H1 (cell line): ENCODE data around the gene PTBP1. TPM values are rescaled to one million over a fixed set of nuclear protein-coding genes. Genes with fewer than 3 reads are reported as not detected.

Experiments
- CTCF ChIA-PET: fragments of 300-600 bp; sonication (Branson Sonifier 250); formaldehyde crosslinking; loops from one replicate; lab custom pipeline; 2021; ENCODE audit not compliant: partially characterized antibody; lab: Charles Lee
- POLR2A ChIA-PET: fragments of 300-600 bp; sonication (Branson Sonifier 250); formaldehyde crosslinking; loops from one replicate; lab custom pipeline; 2021; ENCODE audit warnings: inconsistent platforms; ENCODE audit not compliant: partially characterized antibody; lab: Charles Lee
- DNase-seq, 2 experiments: peaks; one replicate each; pipeline versions ENCODE4 v3.0.0 to v3.0.0-alpha.2; 2010 to 2022; ENCODE audit warnings: low spot score in 2 of 2, low read depth in 1 of 2, mixed read lengths in 1 of 2
- FAIRE-seq: peaks from 2 replicates; lab custom pipeline; 2011; peaks lifted over from hg19 to GRCh38; lab: Jason Lieb, UNC
- H2AFZ ChIP-seq: 2 replicates; pipeline ENCODE4 v1.8.1; 2012; ENCODE audit warnings: low read length, inconsistent platforms
- H2AK5ac ChIP-seq: 2 replicates; pipeline ENCODE4 v1.6.1; 2013; ENCODE audit warnings: low read depth, low read length
- H2BK120ac ChIP-seq: replicated peaks from 2 replicates; pipeline ENCODE3; 2013; ENCODE audit warnings: low read depth, low read length, inconsistent platforms
- H2BK12ac ChIP-seq: 2 replicates; pipeline ENCODE4 v1.6.1; 2013; ENCODE audit warnings: low read depth, low read length
- H2BK15ac ChIP-seq: 2 replicates; pipeline ENCODE4 v1.6.1; 2013; ENCODE audit warnings: low read length
- H2BK20ac ChIP-seq: 2 replicates; pipeline ENCODE4 v1.6.1; 2013; ENCODE audit warnings: low read length
- H2BK5ac ChIP-seq: 2 replicates; pipeline ENCODE4 v1.6.1; 2013; ENCODE audit warnings: low read depth, low read length
- H3K14ac ChIP-seq: 2 replicates; pipeline ENCODE4 v1.6.1; 2013; ENCODE audit warnings: inconsistent platforms; ENCODE audit not compliant: insufficient read length
- H3K18ac ChIP-seq: 2 replicates; pipeline ENCODE4 v1.6.1; 2013; ENCODE audit warnings: low read length; ENCODE audit errors: extremely low read depth
- H3K23ac ChIP-seq: 2 replicates; pipeline ENCODE4 v1.6.1; 2013; ENCODE audit warnings: inconsistent platforms; ENCODE audit not compliant: insufficient read length
- H3K23me2 ChIP-seq: 2 replicates; pipeline ENCODE4 v1.6.1; 2013; ENCODE audit warnings: low read depth, low read length
- H3K27ac ChIP-seq: 2 replicates; pipeline ENCODE4 v1.6.1; 2011; ENCODE audit warnings: low read depth, low read length, inconsistent platforms
- H3K27me3 ChIP-seq, 4 experiments: replicated peaks in 1 of 4; 1 replicate in 1 of 4; 2 replicates in 3 of 4; pipeline versions ENCODE4 v1.6.1 to v1.8.1; 2011 to 2013; ENCODE audit warnings: low read length in 3 of 4, mild to moderate bottlenecking in 3 of 4, inconsistent platforms in 2 of 4, mixed read lengths in 2 of 4, moderate library complexity in 1 of 4; ENCODE audit not compliant: control insufficient read depth in 3 of 4, insufficient read depth in 3 of 4; ENCODE audit errors: extremely low read depth in 1 of 4
- H3K36me3 ChIP-seq, 4 experiments: 2 replicates each; pipeline versions ENCODE4 v1.6.1 to v1.8.1; 2011 to 2013; ENCODE audit warnings: mild to moderate bottlenecking in 4 of 4, low read length in 3 of 4, moderate library complexity in 2 of 4, control low read depth in 1 of 4, inconsistent platforms in 1 of 4; ENCODE audit not compliant: insufficient read depth in 4 of 4, control insufficient read depth in 2 of 4
- H3K4ac ChIP-seq: replicated peaks from 2 replicates; pipeline ENCODE3; 2013; ENCODE audit warnings: low read length, low read depth, mixed read lengths, inconsistent platforms; ENCODE audit not compliant: insufficient read length
- H3K4me1 ChIP-seq, 4 experiments: replicated peaks in 1 of 4; 1 replicate in 1 of 4; 2 replicates in 3 of 4; pipeline versions ENCODE4 v1.6.1 to v1.8.1; 2011 to 2013; ENCODE audit warnings: low read length in 3 of 4, inconsistent platforms in 2 of 4, mixed read lengths in 1 of 4; ENCODE audit not compliant: insufficient read depth in 4 of 4, control insufficient read depth in 3 of 4
- H3K4me2 ChIP-seq, 2 experiments: 2 replicates each; pipeline versions ENCODE4 v1.6.1 to v1.8.1; 2011 to 2013; ENCODE audit warnings: low read depth in 2 of 2, low read length in 2 of 2, control low read depth in 1 of 2, inconsistent platforms in 1 of 2, mild to moderate bottlenecking in 1 of 2; ENCODE audit not compliant: insufficient read depth in 1 of 2
- H3K4me3 ChIP-seq, 4 experiments: fragments of 200-600, 300-600 bp in 1 of 4; sonication (generic), shearing (Covaris generic), sonication (Bioruptor Twin) in 1 of 4; 2 replicates each; pipeline versions ENCODE4 v1.5.1 to v1.8.1; 2011 to 2016; ENCODE audit warnings: low read length in 4 of 4, low read depth in 3 of 4, control low read depth in 2 of 4, inconsistent platforms in 2 of 4, mild to moderate bottlenecking in 2 of 4, mixed read lengths in 1 of 4, moderate library complexity in 1 of 4; ENCODE audit not compliant: insufficient read depth in 2 of 4; ENCODE audit errors: extremely low read depth in 1 of 4
- H3K56ac ChIP-seq: replicated peaks from 2 replicates; pipeline ENCODE3; 2013; ENCODE audit warnings: low read depth, mild to moderate bottlenecking, mixed read lengths, low read length, inconsistent platforms; ENCODE audit not compliant: insufficient read length
- H3K79me1 ChIP-seq: 2 replicates; pipeline ENCODE4 v1.6.1; 2013; ENCODE audit warnings: low read depth, low read length, control low read depth
- H3K79me2 ChIP-seq, 2 experiments: 2 replicates each; pipeline versions ENCODE4 v1.6.1 to v1.8.1; 2012 to 2013; ENCODE audit warnings: low read length in 2 of 2, mild to moderate bottlenecking in 2 of 2, inconsistent platforms in 1 of 2; ENCODE audit not compliant: insufficient read depth in 2 of 2, control insufficient read depth in 1 of 2
- H3K9ac ChIP-seq, 4 experiments: replicated peaks in 1 of 4; 1 replicate in 1 of 4; 2 replicates in 3 of 4; pipeline versions ENCODE4 v1.6.1 to v1.8.1; 2011 to 2013; ENCODE audit warnings: low read depth in 3 of 4, low read length in 3 of 4, control low read depth in 2 of 4, mild to moderate bottlenecking in 2 of 4, moderate library complexity in 2 of 4, inconsistent platforms in 1 of 4; ENCODE audit errors: extremely low read depth in 1 of 4
- H3K9me3 ChIP-seq, 2 experiments: 2 replicates each; pipeline versions ENCODE4 v1.6.1 to v1.8.1; 2012 to 2013; ENCODE audit warnings: mild to moderate bottlenecking in 2 of 2, moderate library complexity in 2 of 2, control low read depth in 1 of 2, inconsistent platforms in 1 of 2, low read depth in 1 of 2, low read length in 1 of 2, mixed read lengths in 1 of 2; ENCODE audit not compliant: insufficient read depth in 2 of 2
- H4K20me1 ChIP-seq, 2 experiments: replicated peaks in 1 of 2; 2 replicates each; pipeline versions ENCODE3 to v1.8.1; 2011 to 2013; ENCODE audit warnings: inconsistent platforms in 2 of 2, low read length in 2 of 2, mild to moderate bottlenecking in 1 of 2; ENCODE audit not compliant: insufficient read depth in 2 of 2, control insufficient read depth in 1 of 2
- H4K5ac ChIP-seq: 2 replicates; pipeline ENCODE4 v1.6.1; 2013; ENCODE audit warnings: low read length, low read depth, mixed read lengths, inconsistent platforms; ENCODE audit not compliant: insufficient read length
- H4K8ac ChIP-seq: 2 replicates; pipeline ENCODE4 v1.8.0; 2013; ENCODE audit warnings: mild to moderate bottlenecking, moderate library complexity, low read length, inconsistent platforms; ENCODE audit not compliant: insufficient read depth; ENCODE audit errors: extremely low read depth
- H4K91ac ChIP-seq: replicated peaks from 2 replicates; pipeline ENCODE3; 2013; ENCODE audit warnings: low read length, mixed read lengths, inconsistent platforms; ENCODE audit not compliant: insufficient read length
- BCL11A ChIP-seq, 2 experiments: IDR thresholded peaks; one replicate each; pipeline ENCODE4 v1.6.1; 2011; ENCODE audit warnings: low read depth in 2 of 2, low read length in 2 of 2, mild to moderate bottlenecking in 2 of 2
- BRCA1 ChIP-seq: IDR thresholded peaks from 2 replicates; pipeline ENCODE4 v1.6.1; 2012; ENCODE audit warnings: low read depth, low read length, improper control_type of control experiment
- SAP30 ChIP-seq: fragments of 300-600 bp; sonication (generic); IDR thresholded peaks from 2 replicates; pipeline ENCODE4 v1.7.1; 2012; ENCODE audit warnings: low read length, moderate library complexity, mild to moderate bottlenecking, inconsistent platforms; ENCODE audit not compliant: insufficient read depth, insufficient replicate concordance
- SP4 ChIP-seq: IDR thresholded peaks from 2 replicates; pipeline ENCODE4 v1.6.1; 2012; ENCODE audit warnings: low read length, inconsistent platforms
- SRF ChIP-seq: IDR thresholded peaks from 2 replicates; pipeline ENCODE4 v1.6.1; 2011; ENCODE audit warnings: mild to moderate bottlenecking, low read depth, low read length, moderate library complexity
- TEAD4 ChIP-seq: IDR thresholded peaks from 2 replicates; pipeline ENCODE4 v1.6.1; 2012; ENCODE audit warnings: low read depth, low read length, inconsistent platforms, mixed read lengths
- WGBS, 2 experiments: shearing (Covaris generic) in 1 of 2; methylation state at CpG; one replicate each; pipeline versions ENCODE4 v1.1.6 to v1.1.7; 2013 to 2015; ENCODE audit warnings: low lambda C conversion rate in 2 of 2, mixed read lengths in 2 of 2, inconsistent platforms in 1 of 2, low coverage in 1 of 2, missing lambda C conversion rate in 1 of 2; ENCODE audit not compliant: insufficient replicate concordance in 2 of 2, insufficient coverage in 1 of 2, insufficient read length in 1 of 2; ENCODE audit errors: extremely low coverage in 1 of 2, missing lambda C conversion rate in 1 of 2; 5-methylcytosine and 5-hydroxymethylcytosine counted together
- polyA plus RNA-seq, 7 experiments: library from polyadenylated mRNA; depleted of rRNA in 3 of 7; stranded (reverse) in 5 of 7; unstranded in 2 of 7; fragments of >200 nt in 5 of 7; fragments of 200-250 nt in 2 of 7; gene quantifications; 1 replicate in 5 of 7; 2 replicates in 1 of 7; 4 replicates in 1 of 7; pipeline versions ENCODE4 v1.2.1 to v1.2.3, GENCODE V29; 2011 to 2013; ENCODE audit warnings: missing spikeins in 2 of 7, mixed read lengths in 2 of 7
- total RNA-seq: library from RNA; stranded (reverse); fragmentation: NEBNext Ultra II Directional; extraction: Animal tissue kit (Norgen Biotek cat#: 25700); gene quantifications from 2 replicates; pipeline ENCODE4 v1.2.1, GENCODE V29; 2021

Gene PTBP1
- total and polyA plus RNA-seq, 2 of the 8 experiments (the other 6 are each of a cell fraction or from before 2014, with no cell fraction given) = 528 to 888 TPM

- H2BK120ac ChIP-seq = no peak overlapping the region
Measured at GRCh38 chr19:827314-827709, 30.1 kb downstream of the PTBP1 start.

More at GRCh38 chr19:827314-827709, 30.1 kb downstream of the PTBP1 start:
- TF ChIP-seq SP4 (no peak), SRF (no peak), BRCA1 (no peak), BCL11A (IDR thresholded peaks at IDR 0.05; ENCODE audit: low read depth in 2 of 2, low read length in 2 of 2) (no peak), SAP30 (no peak), TEAD4 (no peak)
- TF ChIP-seq, all 59 proteins: peak for 0
- Histone ChIP-seq H3K14ac (no peak overlapping the region), H3K36me3 (no peaks in the 10 kb centered on the region), H3K4me3 (no peak overlapping the region), H2BK5ac (no peak overlapping the region), H3K23me2 (no peaks in the 10 kb centered on the region; the same call in 1 of the 2 replicates), H3K79me1 (no peaks in the 10 kb centered on the region), H3K27me3 (no peaks in the 10 kb centered on the region), H3K79me2 (no peaks in the 10 kb centered on the region), H4K5ac (no peak overlapping the region), H2AFZ (no peak overlapping the region), H3K23ac (no peak overlapping the region), H4K20me1 (no peaks in the 10 kb centered on the region), H3K9ac (no peak overlapping the region), H3K9me3 (no peaks in the 10 kb centered on the region), H2AK5ac (no peak overlapping the region), H3K4me2 (no peak overlapping the region), H3K4ac (no peak overlapping the region), H3K27ac (no peak overlapping the region), H4K91ac (no peak overlapping the region), H3K56ac (no peak overlapping the region), H3K18ac (no peak overlapping the region), H2BK12ac (no peak overlapping the region), H3K4me1 (peaks cover 0 to 7% (median 5%) of the 10 kb centered on the region in 4 experiments; a peak in 5 of 7 replicates), H2BK20ac (no peak overlapping the region), H4K8ac (no peak overlapping the region), H2BK15ac (no peak overlapping the region)
- no peak for FAIRE-seq
- ChIA-PET POLR2A (interaction anchor here (1.2 to 12.0 kb wide), 4 partner anchors 10 to 36 kb away, joined by 4 to 277 read pairs (median 7); partner anchors contain the start of gene PTBP1), CTCF (interaction anchor here (1.1 to 1.8 kb wide), 3 partner anchors 10 to 70 kb away, joined by 3 to 4 read pairs (median 4); no protein-coding TSS in a partner anchor)
- DNase-seq = no peak
- 96% methylated on average over 11 of the region's 11 CpGs; no CpG with 5 or more reads in 1 of the 2 experiments for WGBS, 2 experiments
